Osteocyte (in vitro differentiated cells): Measurements from ENCODE around the gene VDAC2. TPM values are rescaled to one million over a fixed set of nuclear protein-coding genes. Genes with fewer than 3 reads are reported as not detected.
A peak's percentile ranks its signal among the peaks of the same experiment; 100 is the strongest.
"Not testable (repeated sequence)": the region's sequence is repeated elsewhere in the genome, so short reads cannot be mapped to it uniquely, and the experiment has no call there.

Experiments used
- DNase-seq: peaks from one replicate; pipeline ENCODE4 v3.0.0; 2021; ENCODE audit warnings: mixed read lengths; ENCODE audit not compliant: unreplicated experiment; ENCODE audit errors: extremely low spot score
- H3K27ac Mint-ChIP-seq: one replicate; pipeline ENCODE4 v1.8.0; 2021; ENCODE audit warnings: mild to moderate bottlenecking, mixed read lengths; ENCODE audit not compliant: unreplicated experiment
- H3K27me3 Mint-ChIP-seq: one replicate; pipeline ENCODE4 v1.8.0; 2021; ENCODE audit warnings: mixed read lengths; ENCODE audit not compliant: unreplicated experiment
- H3K36me3 Mint-ChIP-seq: one replicate; pipeline ENCODE4 v1.8.0; 2021; ENCODE audit warnings: mixed read lengths; ENCODE audit not compliant: unreplicated experiment
- H3K4me1 Mint-ChIP-seq: one replicate; pipeline ENCODE4 v1.8.0; 2021; ENCODE audit warnings: mixed read lengths; ENCODE audit not compliant: unreplicated experiment
- H3K4me3 Mint-ChIP-seq: one replicate; pipeline ENCODE4 v1.8.0; 2021; ENCODE audit warnings: mild to moderate bottlenecking, moderate library complexity, mixed read lengths; ENCODE audit not compliant: unreplicated experiment
- H3K9me3 Mint-ChIP-seq: one replicate; pipeline ENCODE4 v1.8.0; 2021; ENCODE audit warnings: mixed read lengths; ENCODE audit not compliant: unreplicated experiment
- total RNA-seq: library from RNA; stranded (reverse); gene quantifications from 2 replicates; pipeline ENCODE4 v1.2.1, GENCODE V29; 2021
- TF ChIP-seq, protein P1 (sequence below): fragments of 200-600 bp; sonication (generic); IDR thresholded peaks from 2 replicates; pipeline ENCODE4 v1.5.0; 2021; ENCODE audit warnings: antibody characterized with exemption, mild to moderate bottlenecking, moderate library complexity

The VDAC2 gene
- total RNA-seq, 1 donor from 2014 or later, result 130 TPM

DNA sequence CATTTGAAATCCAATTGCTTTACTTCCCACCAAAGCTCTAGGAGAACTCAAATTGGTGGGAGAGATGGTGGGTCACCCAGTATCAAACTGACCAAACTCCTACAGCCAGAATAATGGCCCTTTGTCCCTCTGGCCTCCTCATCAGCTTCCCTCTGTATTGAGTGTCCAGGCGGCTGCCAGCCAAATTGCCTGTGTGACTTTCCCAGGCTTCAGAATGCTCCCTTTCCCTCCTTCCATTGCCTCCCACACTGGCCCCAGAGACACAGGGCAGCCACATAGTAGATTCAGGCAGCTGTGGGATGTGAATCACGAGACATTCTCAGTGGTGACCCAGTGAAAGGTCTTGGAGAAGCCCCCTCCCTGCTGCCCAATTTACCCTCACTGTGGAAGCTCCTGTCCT, 12.7 kb upstream of the VDAC2 start:
- no peak overlapping the region for H3K27ac Mint-ChIP-seq
- no peaks in the 10 kb centered on the region for H3K9me3 Mint-ChIP-seq
- H3K4me1 Mint-ChIP-seq, result peaks cover 4% of the 10 kb centered on the region
- no peak for DNase-seq
- no peaks in the 10 kb centered on the region for H3K27me3 Mint-ChIP-seq
- H3K36me3 Mint-ChIP-seq, result no peaks in the 10 kb centered on the region
- TF ChIP-seq, protein P1, sequence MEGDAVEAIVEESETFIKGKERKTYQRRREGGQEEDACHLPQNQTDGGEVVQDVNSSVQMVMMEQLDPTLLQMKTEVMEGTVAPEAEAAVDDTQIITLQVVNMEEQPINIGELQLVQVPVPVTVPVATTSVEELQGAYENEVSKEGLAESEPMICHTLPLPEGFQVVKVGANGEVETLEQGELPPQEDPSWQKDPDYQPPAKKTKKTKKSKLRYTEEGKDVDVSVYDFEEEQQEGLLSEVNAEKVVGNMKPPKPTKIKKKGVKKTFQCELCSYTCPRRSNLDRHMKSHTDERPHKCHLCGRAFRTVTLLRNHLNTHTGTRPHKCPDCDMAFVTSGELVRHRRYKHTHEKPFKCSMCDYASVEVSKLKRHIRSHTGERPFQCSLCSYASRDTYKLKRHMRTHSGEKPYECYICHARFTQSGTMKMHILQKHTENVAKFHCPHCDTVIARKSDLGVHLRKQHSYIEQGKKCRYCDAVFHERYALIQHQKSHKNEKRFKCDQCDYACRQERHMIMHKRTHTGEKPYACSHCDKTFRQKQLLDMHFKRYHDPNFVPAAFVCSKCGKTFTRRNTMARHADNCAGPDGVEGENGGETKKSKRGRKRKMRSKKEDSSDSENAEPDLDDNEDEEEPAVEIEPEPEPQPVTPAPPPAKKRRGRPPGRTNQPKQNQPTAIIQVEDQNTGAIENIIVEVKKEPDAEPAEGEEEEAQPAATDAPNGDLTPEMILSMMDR, result no peak
- H3K4me3 Mint-ChIP-seq, result no peak overlapping the region

DNA sequence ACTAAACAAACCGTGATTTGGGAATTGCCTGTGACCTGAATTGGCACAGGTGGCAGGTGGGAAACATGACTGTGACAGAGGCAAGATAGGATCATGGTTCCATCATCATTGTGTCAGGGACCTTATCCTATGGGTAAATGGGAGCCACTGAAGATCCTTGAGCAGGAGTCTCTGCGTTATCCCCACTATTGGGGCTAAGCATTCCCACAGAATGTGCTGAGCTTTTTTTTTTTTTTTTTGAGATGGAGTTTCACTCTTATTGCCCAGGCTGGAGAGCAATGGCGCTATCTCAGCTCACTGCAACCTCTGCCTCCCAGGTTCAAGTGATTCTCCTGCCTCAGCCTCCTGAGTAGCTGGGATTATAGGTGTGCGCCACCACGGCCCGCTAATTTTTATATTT, 10.6 kb upstream of the VDAC2 start:
- H3K4me3 Mint-ChIP-seq, H3K4me1 Mint-ChIP-seq, H3K27ac Mint-ChIP-seq, H3K36me3 Mint-ChIP-seq, DNase-seq, H3K27me3 Mint-ChIP-seq, H3K9me3 Mint-ChIP-seq: not testable (repeated sequence)

GRCh38 chr10:75201793-75202307, 8.7 kb upstream of the VDAC2 start:
- Mint-ChIP-seq H3K4me3 (no peak overlapping the region), H3K9me3 (no peaks in the 10 kb centered on the region), H3K27me3 (no peaks in the 10 kb centered on the region), H3K36me3 (no peaks in the 10 kb centered on the region), H3K4me1 (peaks cover 5% of the 10 kb centered on the region), H3K27ac (no peak overlapping the region)
- TF ChIP-seq, protein P1, result no peak
- DNase-seq, result no peak

DNA sequence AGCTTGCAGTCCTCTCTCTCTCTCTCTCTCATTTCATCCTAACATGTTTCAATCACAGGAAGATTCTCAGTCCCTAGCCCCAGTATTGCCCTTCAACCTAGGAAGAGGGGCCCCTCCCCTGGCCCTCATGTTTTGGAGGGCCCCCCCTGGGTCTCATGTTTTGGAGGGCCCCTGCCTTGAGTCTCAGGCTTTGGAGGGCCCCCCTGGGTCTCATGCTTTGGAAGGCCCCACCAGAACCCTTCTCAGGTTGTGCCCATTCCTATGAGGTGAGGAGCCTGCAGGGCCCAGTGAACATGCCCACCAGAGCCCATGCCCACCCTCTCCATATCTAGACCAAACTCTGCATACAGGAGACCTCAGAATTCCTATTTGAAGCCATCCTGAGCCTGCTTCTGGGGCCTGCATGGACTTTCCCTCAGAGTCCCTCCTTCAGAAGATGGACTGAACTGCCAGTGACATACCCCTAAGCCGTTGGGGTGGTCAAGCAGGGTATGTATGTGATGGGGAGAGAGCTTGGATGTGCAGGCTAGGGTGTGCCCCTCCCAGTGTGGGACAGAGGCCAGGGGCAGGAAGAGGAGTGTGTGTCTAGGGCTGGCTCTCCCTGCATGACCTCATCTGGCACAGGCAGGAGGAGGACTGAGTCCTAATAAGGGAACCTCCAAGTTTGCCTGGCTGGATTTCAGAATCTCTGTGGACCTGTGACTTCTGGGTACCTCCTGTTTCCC, 8.1 kb upstream of the VDAC2 start:
- Mint-ChIP-seq H3K27ac (no peak overlapping the region), H3K36me3 (no peaks in the 10 kb centered on the region), H3K4me3 (no peak overlapping the region), H3K9me3 (no peaks in the 10 kb centered on the region), H3K27me3 (no peaks in the 10 kb centered on the region), H3K4me1 (peaks cover 5% of the 10 kb centered on the region)
- no peak for DNase-seq
- TF ChIP-seq, protein P1, result no peak

- H3K27me3 Mint-ChIP-seq, H3K9me3 Mint-ChIP-seq, H3K36me3 Mint-ChIP-seq, DNase-seq, H3K4me1 Mint-ChIP-seq, H3K4me3 Mint-ChIP-seq: not testable (repeated sequence)
- peak overlapping the region; percentile 9 for H3K27ac Mint-ChIP-seq
Measured at GRCh38 chr10:75203046-75203620, 7.5 kb upstream of the VDAC2 start.

GRCh38 chr10:75203724-75204123, 6.9 kb upstream of the VDAC2 start:
- DNase-seq, result no peak
- H3K4me1 Mint-ChIP-seq, result peaks cover 7% of the 10 kb centered on the region
- no peaks in the 10 kb centered on the region for H3K9me3 Mint-ChIP-seq
- H3K36me3 Mint-ChIP-seq, result no peaks in the 10 kb centered on the region
- TF ChIP-seq, protein P1, result no peak
- no peak overlapping the region for H3K4me3 Mint-ChIP-seq
- no peaks in the 10 kb centered on the region for H3K27me3 Mint-ChIP-seq
- no peak overlapping the region for H3K27ac Mint-ChIP-seq
